ENCODE data around the gene CXCL1. TPM values are rescaled to one million over a fixed set of nuclear protein-coding genes. Genes with fewer than 3 reads are reported as not detected.

Gene CXCL1
- total RNA-seq, 1 donor from 2014 or later, result 11.4 TPM

- H3K27ac Mint-ChIP-seq (ENCODE audit: unreplicated experiment), result no peak overlapping the region
- no peaks in the 10 kb centered on the region for H3K79me2 ChIP-seq (ENCODE audit: insufficient read depth, low read length)
- no peak overlapping the region for H3K27ac ChIP-seq (ENCODE audit: low read depth, low read length)
- TF ChIP-seq, protein P1, sequence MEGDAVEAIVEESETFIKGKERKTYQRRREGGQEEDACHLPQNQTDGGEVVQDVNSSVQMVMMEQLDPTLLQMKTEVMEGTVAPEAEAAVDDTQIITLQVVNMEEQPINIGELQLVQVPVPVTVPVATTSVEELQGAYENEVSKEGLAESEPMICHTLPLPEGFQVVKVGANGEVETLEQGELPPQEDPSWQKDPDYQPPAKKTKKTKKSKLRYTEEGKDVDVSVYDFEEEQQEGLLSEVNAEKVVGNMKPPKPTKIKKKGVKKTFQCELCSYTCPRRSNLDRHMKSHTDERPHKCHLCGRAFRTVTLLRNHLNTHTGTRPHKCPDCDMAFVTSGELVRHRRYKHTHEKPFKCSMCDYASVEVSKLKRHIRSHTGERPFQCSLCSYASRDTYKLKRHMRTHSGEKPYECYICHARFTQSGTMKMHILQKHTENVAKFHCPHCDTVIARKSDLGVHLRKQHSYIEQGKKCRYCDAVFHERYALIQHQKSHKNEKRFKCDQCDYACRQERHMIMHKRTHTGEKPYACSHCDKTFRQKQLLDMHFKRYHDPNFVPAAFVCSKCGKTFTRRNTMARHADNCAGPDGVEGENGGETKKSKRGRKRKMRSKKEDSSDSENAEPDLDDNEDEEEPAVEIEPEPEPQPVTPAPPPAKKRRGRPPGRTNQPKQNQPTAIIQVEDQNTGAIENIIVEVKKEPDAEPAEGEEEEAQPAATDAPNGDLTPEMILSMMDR (IDR thresholded peaks at IDR 0.05; ENCODE audit: insufficient read depth, low read depth, low read length), result no peak
- no peak for TF ChIP-seq EZH2 (IDR thresholded peaks at IDR 0.05; ENCODE audit: insufficient read depth, low read length)
- H4K20me1 ChIP-seq (ENCODE audit: insufficient read depth, low read length), result no peaks in the 10 kb centered on the region
- H3K4me3 Mint-ChIP-seq (ENCODE audit: unreplicated experiment), result no peak overlapping the region
- no peak overlapping the region for H3K4me2 ChIP-seq (ENCODE audit: low read length)
- peaks cover 12% of the 10 kb centered on the region for H3K4me1 Mint-ChIP-seq (ENCODE audit: low read depth, unreplicated experiment)
- H3K27me3 ChIP-seq (ENCODE audit: insufficient read depth, low read length), result no peaks in the 10 kb centered on the region
- DNase-seq (ENCODE audit: low read depth) (peak; percentile 78), FAIRE-seq (peak; percentile 34)
- H3K36me3 Mint-ChIP-seq (ENCODE audit: low read depth, unreplicated experiment), result no peaks in the 10 kb centered on the region
- H3K4me1 ChIP-seq (ENCODE audit: insufficient read depth, low read length), result no peaks in the 10 kb centered on the region
- no peak overlapping the region for H3K9ac ChIP-seq (ENCODE audit: low read length)
- H2AFZ ChIP-seq (ENCODE audit: low read depth, low read length), result no peak overlapping the region
- H3K9me3 Mint-ChIP-seq (ENCODE audit: unreplicated experiment), result peaks cover 3% of the 10 kb centered on the region
- H3K9me3 ChIP-seq (ENCODE audit: insufficient read depth, low read depth, low read length), result no peaks in the 10 kb centered on the region
- H3K4me3 ChIP-seq (ENCODE audit: insufficient read depth, low read depth, low read length), result no peak overlapping the region
- H3K27me3 Mint-ChIP-seq (ENCODE audit: low read depth, unreplicated experiment), result no peaks in the 10 kb centered on the region
- H3K36me3 ChIP-seq (ENCODE audit: insufficient read depth, low read length), result no peaks in the 10 kb centered on the region
Observed at GRCh38 chr4:73902038-73902637, 32.9 kb downstream of the CXCL1 start.

DNA sequence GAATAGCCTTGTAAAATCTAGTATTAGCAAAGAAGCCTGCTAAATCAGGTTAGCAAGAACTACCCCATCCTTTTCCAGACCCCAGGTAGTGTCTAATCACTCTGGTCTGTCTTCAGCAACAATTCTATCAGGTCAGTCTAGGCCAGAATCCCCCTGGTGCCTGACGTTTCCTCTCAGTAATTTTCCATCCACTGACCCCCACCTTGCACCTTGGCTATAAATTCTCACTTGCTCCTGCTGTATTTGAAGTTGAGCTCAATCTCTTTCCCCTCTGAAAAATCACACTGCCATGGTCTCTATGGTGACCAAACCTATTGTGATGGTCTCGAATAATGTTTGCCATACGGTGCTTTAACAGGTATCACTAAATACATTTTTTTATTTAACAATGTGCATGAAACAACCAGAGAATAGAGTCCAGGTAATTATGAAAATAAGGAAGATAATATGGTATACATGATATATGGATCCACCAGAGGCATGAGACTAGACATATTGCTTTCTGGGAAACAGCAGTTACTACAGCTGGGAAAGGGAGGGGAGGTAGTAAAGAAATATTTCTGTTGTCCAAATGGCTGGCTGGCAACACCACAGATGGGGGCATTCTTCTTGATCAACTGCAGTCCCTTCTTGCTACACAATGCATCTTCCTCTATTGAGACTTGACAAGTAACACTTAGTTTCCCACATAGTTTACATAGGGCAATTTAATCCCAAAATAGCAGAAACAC is 33.8 kb downstream of the CXCL1 start:
- peaks cover 16% of the 10 kb centered on the region for H3K4me1 Mint-ChIP-seq (ENCODE audit: low read depth, unreplicated experiment)
- H4K20me1 ChIP-seq (ENCODE audit: insufficient read depth, low read length), result no peaks in the 10 kb centered on the region
- H3K36me3 ChIP-seq (ENCODE audit: insufficient read depth, low read length), result no peaks in the 10 kb centered on the region
- no peaks in the 10 kb centered on the region for H3K36me3 Mint-ChIP-seq (ENCODE audit: low read depth, unreplicated experiment)
- no peak for DNase-seq (ENCODE audit: low read depth)
- H3K9ac ChIP-seq (ENCODE audit: low read length), result no peak overlapping the region
- no peak overlapping the region for H3K4me2 ChIP-seq (ENCODE audit: low read length)
- no peaks in the 10 kb centered on the region for H3K9me3 ChIP-seq (ENCODE audit: insufficient read depth, low read depth, low read length)
- H3K27me3 Mint-ChIP-seq (ENCODE audit: low read depth, unreplicated experiment), result no peaks in the 10 kb centered on the region
- H3K79me2 ChIP-seq (ENCODE audit: insufficient read depth, low read length), result no peaks in the 10 kb centered on the region
- no peak overlapping the region for H3K27ac Mint-ChIP-seq (ENCODE audit: unreplicated experiment)
- no peak overlapping the region for H3K4me3 ChIP-seq (ENCODE audit: insufficient read depth, low read depth, low read length)
- TF ChIP-seq, protein P1 (IDR thresholded peaks at IDR 0.05; ENCODE audit: insufficient read depth, low read depth, low read length), result no peak
- H3K4me3 Mint-ChIP-seq (ENCODE audit: unreplicated experiment), result no peak overlapping the region
- H3K9me3 Mint-ChIP-seq (ENCODE audit: unreplicated experiment), result peaks cover 3% of the 10 kb centered on the region
- H3K27me3 ChIP-seq (ENCODE audit: insufficient read depth, low read length), result peaks cover 6% of the 10 kb centered on the region
- H2AFZ ChIP-seq (ENCODE audit: low read depth, low read length), result no peak overlapping the region
- no peaks in the 10 kb centered on the region for H3K4me1 ChIP-seq (ENCODE audit: insufficient read depth, low read length)
- FAIRE-seq, result no peak
- no peak overlapping the region for H3K27ac ChIP-seq (ENCODE audit: low read depth, low read length)

GRCh38 chr4:73904491-73904890 is 35.3 kb downstream of the CXCL1 start:
- H3K9ac ChIP-seq (ENCODE audit: low read length), result no peak overlapping the region
- Mint-ChIP-seq H3K4me3 (ENCODE audit: unreplicated experiment) (no peak overlapping the region), H3K27me3 (ENCODE audit: low read depth, unreplicated experiment) (no peaks in the 10 kb centered on the region), H3K27ac (ENCODE audit: unreplicated experiment) (no peak overlapping the region), H3K36me3 (ENCODE audit: low read depth, unreplicated experiment) (no peaks in the 10 kb centered on the region), H3K9me3 (ENCODE audit: unreplicated experiment) (peaks cover 3% of the 10 kb centered on the region), H3K4me1 (ENCODE audit: low read depth, unreplicated experiment) (peaks cover 16% of the 10 kb centered on the region)
- FAIRE-seq (peak; percentile 23), DNase-seq (ENCODE audit: low read depth) (peak; percentile 71)
- no peaks in the 10 kb centered on the region for H3K4me1 ChIP-seq (ENCODE audit: insufficient read depth, low read length)
- H3K9me3 ChIP-seq (ENCODE audit: insufficient read depth, low read depth, low read length), result no peaks in the 10 kb centered on the region
- H3K27ac ChIP-seq (ENCODE audit: low read depth, low read length), result no peak overlapping the region
- H3K36me3 ChIP-seq (ENCODE audit: insufficient read depth, low read length), result no peaks in the 10 kb centered on the region
- no peak overlapping the region for H2AFZ ChIP-seq (ENCODE audit: low read depth, low read length)
- H3K79me2 ChIP-seq (ENCODE audit: insufficient read depth, low read length), result no peaks in the 10 kb centered on the region
- TF ChIP-seq, protein P1 (IDR thresholded peaks at IDR 0.05; ENCODE audit: insufficient read depth, low read depth, low read length), result no peak
- no peak for TF ChIP-seq EZH2 (IDR thresholded peaks at IDR 0.05; ENCODE audit: insufficient read depth, low read length)
- H4K20me1 ChIP-seq (ENCODE audit: insufficient read depth, low read length), result no peaks in the 10 kb centered on the region
- no peak overlapping the region for H3K4me2 ChIP-seq (ENCODE audit: low read length)
- H3K27me3 ChIP-seq (ENCODE audit: insufficient read depth, low read length), result peaks cover 6% of the 10 kb centered on the region
- H3K4me3 ChIP-seq (ENCODE audit: insufficient read depth, low read depth, low read length), result no peak overlapping the region
